ENCODE data around the gene TPSB2. TPM values are rescaled to one million over a fixed set of nuclear protein-coding genes. Genes with fewer than 3 reads are reported as not detected.

TPSB2 gene
- total RNA-seq, 4 donors from 2014 or later = 7.5 to 304 (median 199) TPM

DNA sequence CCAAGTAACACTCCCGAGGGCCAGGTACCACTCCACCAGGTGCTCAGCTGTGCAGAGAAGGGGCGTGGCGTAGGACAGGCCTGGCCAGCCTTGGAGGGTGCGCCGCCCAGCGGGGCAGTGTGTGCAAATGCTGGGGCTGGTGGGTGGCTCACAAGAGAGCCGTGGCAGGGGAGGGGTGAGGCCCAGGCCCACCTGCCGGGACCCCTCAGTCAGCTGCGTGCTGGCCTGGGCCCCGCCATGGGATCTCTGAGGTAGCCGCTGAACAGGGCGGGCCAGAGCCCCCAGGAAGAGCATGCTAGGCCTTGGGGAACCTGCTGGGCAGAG, 13.7 kb downstream of the TPSB2 start:
- Histone ChIP-seq H3K27ac (replicated peaks in 1 of 4) (no peak overlapping the region), H3K4me3 (no peak overlapping the region), H3K4me1 (peaks cover 0 to 9% (median 4%) of the 10 kb centered on the region in 4 donors), H3K27me3 (no peaks in the 10 kb centered on the region), H3K36me3 (peaks cover 3 to 100% (median 95%) of the 10 kb centered on the region in 4 donors), H3K9me3 (no peaks in the 10 kb centered on the region)
- DNase-seq (ENCODE audit: extremely low spot score) = no peak
- intact Hi-C loops (cut with DNase I) = no loop called here
- TF ChIP-seq, protein P1, sequence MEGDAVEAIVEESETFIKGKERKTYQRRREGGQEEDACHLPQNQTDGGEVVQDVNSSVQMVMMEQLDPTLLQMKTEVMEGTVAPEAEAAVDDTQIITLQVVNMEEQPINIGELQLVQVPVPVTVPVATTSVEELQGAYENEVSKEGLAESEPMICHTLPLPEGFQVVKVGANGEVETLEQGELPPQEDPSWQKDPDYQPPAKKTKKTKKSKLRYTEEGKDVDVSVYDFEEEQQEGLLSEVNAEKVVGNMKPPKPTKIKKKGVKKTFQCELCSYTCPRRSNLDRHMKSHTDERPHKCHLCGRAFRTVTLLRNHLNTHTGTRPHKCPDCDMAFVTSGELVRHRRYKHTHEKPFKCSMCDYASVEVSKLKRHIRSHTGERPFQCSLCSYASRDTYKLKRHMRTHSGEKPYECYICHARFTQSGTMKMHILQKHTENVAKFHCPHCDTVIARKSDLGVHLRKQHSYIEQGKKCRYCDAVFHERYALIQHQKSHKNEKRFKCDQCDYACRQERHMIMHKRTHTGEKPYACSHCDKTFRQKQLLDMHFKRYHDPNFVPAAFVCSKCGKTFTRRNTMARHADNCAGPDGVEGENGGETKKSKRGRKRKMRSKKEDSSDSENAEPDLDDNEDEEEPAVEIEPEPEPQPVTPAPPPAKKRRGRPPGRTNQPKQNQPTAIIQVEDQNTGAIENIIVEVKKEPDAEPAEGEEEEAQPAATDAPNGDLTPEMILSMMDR (IDR thresholded peaks at IDR 0.05) = no peak
- TF ChIP-seq POLR2A (IDR thresholded peaks at IDR 0.05; ENCODE audit: low read depth) (no peak), EP300 (IDR thresholded peaks at IDR 0.05) (no peak), POLR2AphosphoS5 (IDR thresholded peaks at IDR 0.05) (no peak)
- WGBS = 79% methylated on average over 7 of the region's 12 CpGs

DNA sequence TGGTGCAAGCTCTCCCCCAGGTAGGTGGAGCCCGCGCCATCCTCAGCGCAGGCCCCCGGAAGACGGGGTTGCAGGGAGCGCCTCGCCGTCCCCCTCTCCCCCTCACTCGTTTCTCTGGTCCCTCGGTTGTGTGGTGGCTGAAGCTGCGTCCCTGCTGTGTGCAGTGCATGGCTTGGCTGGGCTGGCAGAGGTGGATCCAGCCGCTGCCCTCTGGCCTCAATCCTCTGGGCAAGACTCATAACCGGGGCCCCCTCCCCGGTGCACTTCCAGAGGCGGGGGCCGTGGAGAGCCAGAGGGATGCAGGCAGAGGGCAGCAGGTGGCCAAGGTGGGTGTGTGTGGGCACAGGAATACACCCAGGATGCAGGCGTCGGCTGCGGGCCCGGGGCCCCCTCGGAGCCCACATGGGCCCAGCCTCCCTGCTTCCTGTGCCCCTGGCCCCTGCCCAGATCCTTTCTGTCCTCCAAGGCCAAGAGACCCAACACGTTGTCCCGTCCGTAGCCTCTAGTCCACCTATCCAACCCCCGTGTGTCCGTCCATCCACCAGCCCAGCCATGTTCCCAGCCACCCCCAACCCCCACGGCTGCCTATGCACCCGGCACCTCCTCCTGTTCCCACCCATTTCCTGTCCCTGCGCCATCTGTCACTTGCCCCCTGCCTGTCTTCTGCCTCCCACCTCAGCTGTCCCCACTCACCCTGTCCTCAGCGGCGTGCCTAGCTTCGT, 14.2 kb downstream of the TPSB2 start:
- Histone ChIP-seq H3K27ac (replicated peaks in 1 of 4) (no peak overlapping the region), H3K4me3 (no peak overlapping the region), H3K36me3 (peaks cover 3 to 100% (median 96%) of the 10 kb centered on the region in 4 donors), H3K27me3 (no peaks in the 10 kb centered on the region), H3K9me3 (no peaks in the 10 kb centered on the region), H3K4me1 (peaks cover 0 to 3% (median 1%) of the 10 kb centered on the region in 4 donors)
- intact Hi-C loops (cut with DNase I) = no loop called here
- TF ChIP-seq POLR2A (IDR thresholded peaks at IDR 0.05; ENCODE audit: low read depth) (no peak), EP300 (IDR thresholded peaks at IDR 0.05) (no peak), POLR2AphosphoS5 (IDR thresholded peaks at IDR 0.05) (no peak)
- TF ChIP-seq, protein P1 (IDR thresholded peaks at IDR 0.05) = no peak
- DNase-seq (ENCODE audit: extremely low spot score) = no peak
- WGBS = 77% methylated on average over 11 of the region's 32 CpGs

DNA sequence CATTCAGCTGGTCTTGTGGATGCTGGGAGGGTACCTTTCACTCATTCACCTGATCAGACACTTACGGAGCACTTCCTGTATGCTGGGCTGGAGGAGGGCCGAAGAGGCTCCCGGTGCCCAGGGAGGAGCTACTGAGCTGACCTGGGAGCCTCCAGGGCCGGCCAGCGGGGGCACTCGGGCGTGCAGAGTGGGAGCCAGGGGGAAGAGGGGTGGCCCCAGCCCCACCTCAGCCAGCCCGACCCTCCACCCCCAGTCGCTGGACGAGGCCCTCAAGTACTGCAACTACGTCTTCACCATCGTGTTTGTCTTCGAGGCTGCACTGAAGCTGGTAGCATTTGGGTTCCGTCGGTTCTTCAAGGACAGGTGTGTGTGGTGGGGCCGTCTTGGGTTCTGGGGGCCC, 15.3 kb downstream of the TPSB2 start:
- DNase-seq (ENCODE audit: extremely low spot score) = no peak
- no peak overlapping the region for H3K27ac ChIP-seq (replicated peaks in 1 of 4)
- no peak overlapping the region for H3K4me3 ChIP-seq
- intact Hi-C loops (cut with DNase I) = no loop called here
- H3K9me3 ChIP-seq = no peaks in the 10 kb centered on the region
- WGBS = 72% methylated on average over 16 of the region's 16 CpGs
- H3K36me3 ChIP-seq = peaks cover 3 to 100% (median 95%) of the 10 kb centered on the region in 4 donors
- TF ChIP-seq POLR2AphosphoS5 (IDR thresholded peaks at IDR 0.05) (no peak), EP300 (IDR thresholded peaks at IDR 0.05) (no peak), POLR2A (IDR thresholded peaks at IDR 0.05; ENCODE audit: low read depth) (no peak)
- TF ChIP-seq, protein P1 (IDR thresholded peaks at IDR 0.05) = no peak
- no peaks in the 10 kb centered on the region for H3K27me3 ChIP-seq
- H3K4me1 ChIP-seq = no peaks in the 10 kb centered on the region

DNA sequence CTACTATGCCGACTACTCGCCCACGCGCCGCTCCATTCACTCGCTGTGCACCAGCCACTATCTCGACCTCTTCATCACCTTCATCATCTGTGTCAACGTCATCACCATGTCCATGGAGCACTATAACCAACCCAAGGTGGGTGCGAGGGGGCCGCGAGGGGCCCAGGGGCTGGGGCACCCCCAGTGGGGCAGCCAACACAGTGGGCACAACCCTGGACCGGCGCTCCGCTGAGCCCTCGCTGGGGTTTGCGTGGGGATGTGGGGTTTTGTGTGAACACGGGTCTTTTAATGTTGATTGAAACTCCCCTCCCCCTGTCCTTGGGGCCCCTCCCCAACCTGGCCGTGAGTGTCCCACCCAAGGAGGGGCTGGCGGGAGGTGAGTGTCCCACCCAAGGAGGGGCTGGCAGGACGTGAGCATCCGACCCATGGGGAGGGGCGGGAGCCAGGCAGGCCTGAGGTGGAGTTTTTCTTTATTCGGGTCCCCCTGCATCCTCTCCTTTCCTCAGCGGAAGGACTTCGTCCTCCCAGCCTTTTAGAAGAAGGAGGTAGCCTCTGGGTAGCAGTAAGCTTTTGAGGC, 16.1 kb downstream of the TPSB2 start:
- TF ChIP-seq POLR2AphosphoS5 (IDR thresholded peaks at IDR 0.05) (no peak), EP300 (IDR thresholded peaks at IDR 0.05) (no peak)
- TF ChIP-seq, protein P1 (IDR thresholded peaks at IDR 0.05) = no peak
- no peak for DNase-seq (ENCODE audit: extremely low spot score)
- WGBS = 81% methylated on average over 23 of the region's 25 CpGs
- Histone ChIP-seq H3K27me3 (no peaks in the 10 kb centered on the region), H3K9me3 (no peaks in the 10 kb centered on the region), H3K4me1 (no peaks in the 10 kb centered on the region), H3K36me3 (peaks cover 3 to 100% (median 97%) of the 10 kb centered on the region in 4 donors), H3K4me3 (no peak overlapping the region), H3K27ac (replicated peaks in 1 of 4) (no peak overlapping the region)
- intact Hi-C loops (cut with DNase I) = no loop called here
